OCI-LY1 (cell line): ENCODE measurements around the gene PAGR1.

Source experiments
- CTCF ChIP-seq: fragments of 200-600 bp; sonication (generic), shearing (Covaris generic); IDR thresholded peaks from 2 replicates; pipeline ENCODE4 v1.5.1; 2017; ENCODE audit warnings: mild to moderate bottlenecking, antibody characterized with exemption, low read length, moderate library complexity, mixed read lengths
- EZH2 ChIP-seq: fragments of 200-600 bp; sonication (generic), shearing (Covaris generic); IDR thresholded peaks from 2 replicates; pipeline ENCODE4 v1.8.0; 2017; ENCODE audit warnings: borderline replicate concordance, mixed run types, mild to moderate bottlenecking, antibody characterized with exemption, low read length, moderate library complexity, mixed read lengths

- TF ChIP-seq CTCF = no peak
- TF ChIP-seq EZH2 = no peak
Measured at GRCh38 chr16:29860218-29860617, 44.3 kb downstream of the PAGR1 start.
